BE2C (cell line): ENCODE data around the gene DHX34.

Experiments
- DNase-seq: peaks from one replicate; pipeline ENCODE4 v3.0.0-alpha.2; 2020
- H3K27me3 ChIP-seq: fragments of 250-450 bp; sonication (Bioruptor Pico); 2 replicates; pipeline ENCODE4 v1.5.1; 2020; ENCODE audit warnings: mild to moderate bottlenecking
- H3K36me3 ChIP-seq: fragments of 250-450 bp; sonication (Bioruptor Pico); 2 replicates; pipeline ENCODE4 v1.5.1; 2020; ENCODE audit warnings: mild to moderate bottlenecking
- H3K4me1 ChIP-seq: fragments of 250-450 bp; sonication (Bioruptor Pico); 2 replicates; pipeline ENCODE4 v1.5.1; 2020
- H3K4me3 ChIP-seq: 2 replicates; pipeline ENCODE4 v1.5.1; 2011; ENCODE audit warnings: low read depth, low read length
- H3K9me3 ChIP-seq: fragments of 250-450 bp; sonication (Bioruptor Pico); 2 replicates; pipeline ENCODE4 v1.5.1; 2020
- CTCF ChIP-seq: IDR thresholded peaks from 2 replicates; pipeline ENCODE4 v1.5.1; 2012; ENCODE audit warnings: mild to moderate bottlenecking, low read depth, low read length

DHX34 gene

GRCh38 chr19:47372603-47373002 lies 23.5 kb downstream of the DHX34 start:
- no peak for TF ChIP-seq CTCF
- H3K27me3 ChIP-seq: no peaks in the 10 kb centered on the region
- peaks cover 55% of the 10 kb centered on the region for H3K36me3 ChIP-seq
- no peak overlapping the region for H3K4me3 ChIP-seq
- H3K9me3 ChIP-seq: no peaks in the 10 kb centered on the region
- DNase-seq: no peak
- H3K4me1 ChIP-seq: no peaks in the 10 kb centered on the region

GRCh38 chr19:47373246-47374240 lies 24.4 kb downstream of the DHX34 start:
- DNase-seq: no peak
- Histone ChIP-seq H3K4me3 (no peak overlapping the region), H3K36me3 (peaks cover 61% of the 10 kb centered on the region), H3K9me3 (no peaks in the 10 kb centered on the region), H3K27me3 (no peaks in the 10 kb centered on the region), H3K4me1 (no peaks in the 10 kb centered on the region)
- TF ChIP-seq CTCF: no peak

- no peak for TF ChIP-seq CTCF
- peaks cover 51% of the 10 kb centered on the region for H3K36me3 ChIP-seq
- no peak overlapping the region for H3K4me3 ChIP-seq
- no peaks in the 10 kb centered on the region for H3K4me1 ChIP-seq
- DNase-seq: no peak
- no peaks in the 10 kb centered on the region for H3K9me3 ChIP-seq
- no peaks in the 10 kb centered on the region for H3K27me3 ChIP-seq
These were observed 26.0 kb downstream of the DHX34 start for GRCh38 chr19:47374876-47375693.

GRCh38 chr19:47375694-47376588 lies 26.8 kb downstream of the DHX34 start:
- Histone ChIP-seq H3K4me3 (no peak overlapping the region), H3K27me3 (no peaks in the 10 kb centered on the region), H3K9me3 (no peaks in the 10 kb centered on the region), H3K36me3 (peaks cover 57% of the 10 kb centered on the region), H3K4me1 (no peaks in the 10 kb centered on the region)
- TF ChIP-seq CTCF: no peak
- no peak for DNase-seq

- no peak for DNase-seq
- peaks cover 64% of the 10 kb centered on the region for H3K36me3 ChIP-seq
- no peak overlapping the region for H3K4me3 ChIP-seq
These were observed 27.6 kb downstream of the DHX34 start for GRCh38 chr19:47376589-47377144.

More at GRCh38 chr19:47376589-47377144, 27.6 kb downstream of the DHX34 start:
- no peaks in the 10 kb centered on the region for H3K27me3 ChIP-seq
- no peak for TF ChIP-seq CTCF
- H3K4me1 ChIP-seq: no peaks in the 10 kb centered on the region
- H3K9me3 ChIP-seq: no peaks in the 10 kb centered on the region
